Left lobe of liver (tissue), 2 donors: ENCODE data around the gene MEI1. TPM values are rescaled to one million over a fixed set of nuclear protein-coding genes. Genes with fewer than 3 reads are reported as not detected.
"Not testable (repeated sequence)": the region's sequence is repeated elsewhere in the genome, so short reads cannot be mapped to it uniquely, and the experiment has no call there.

Source experiments
- ATAC-seq: fragments of 200-7000 bp; cut with Tn5 transposase; one replicate; pipeline ENCODE4 v1.9.1; 2020; ENCODE audit warnings: mild to moderate bottlenecking, moderate library complexity
- DNase-seq: peaks from one replicate; pipeline ENCODE4 v3.0.0-alpha.2; 2020; ENCODE audit warnings: low spot score
- total RNA-seq: library from RNA; stranded (reverse); gene quantifications from one replicate; pipeline ENCODE4 v1.2.1, GENCODE V29; 2021
- donor health status: DM: no; HTN: no; CAD: no; lungs with moderate emphysema.
- donor health status: DM: no; HTN: yes; CAD: no.

MEI1 gene
- total RNA-seq, 1 donor from 2014 or later, result 0.53 TPM

DNA sequence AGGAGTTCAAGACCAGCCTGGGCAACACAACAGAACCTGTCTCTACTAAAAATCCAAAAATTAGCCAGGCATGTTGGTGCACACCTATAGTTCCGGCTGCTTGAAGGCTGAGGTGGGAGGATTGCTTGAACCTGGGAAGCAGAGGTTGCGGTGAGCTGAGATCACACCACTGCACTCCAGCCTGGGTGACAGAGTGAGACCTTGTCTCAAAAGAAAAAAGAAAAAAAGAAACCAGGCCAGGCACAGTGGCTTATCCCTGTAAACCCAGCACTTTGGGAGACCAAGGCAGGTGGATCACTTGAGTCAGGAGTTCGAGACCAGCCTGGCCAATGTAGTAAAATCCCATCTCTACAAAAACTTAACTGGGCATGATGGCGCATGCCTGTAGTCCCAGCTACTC is 33.9 kb downstream of the MEI1 start:
- ATAC-seq, DNase-seq: not testable (repeated sequence)

GRCh38 chr22:41739576-41739975 is 40.3 kb downstream of the MEI1 start:
- DNase-seq (no peak), ATAC-seq (no peak)

DNA sequence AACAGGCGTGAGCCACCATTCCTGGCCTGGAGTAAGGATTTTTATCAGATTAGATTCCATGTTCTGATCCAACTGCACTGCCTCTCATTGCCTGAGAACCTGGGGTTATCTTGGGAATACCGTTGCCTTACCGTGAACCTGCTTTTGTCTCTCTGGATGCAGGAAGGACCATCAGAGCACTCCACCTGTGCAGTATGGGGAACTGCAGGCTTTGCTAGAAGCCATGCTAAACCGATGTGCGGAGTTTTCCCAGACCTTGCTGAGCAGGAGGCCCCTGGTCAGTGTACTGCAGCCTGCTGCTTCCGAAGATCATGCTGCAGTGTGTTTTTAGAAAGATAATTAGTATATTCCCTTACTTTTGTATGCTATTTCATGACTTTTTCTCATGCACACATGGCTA is 43.6 kb downstream of the MEI1 start:
- ATAC-seq, result no peak
- no peak for DNase-seq

GRCh38 chr22:41745968-41746367 is 46.7 kb downstream of the MEI1 start:
- ATAC-seq, result no peak

DNA sequence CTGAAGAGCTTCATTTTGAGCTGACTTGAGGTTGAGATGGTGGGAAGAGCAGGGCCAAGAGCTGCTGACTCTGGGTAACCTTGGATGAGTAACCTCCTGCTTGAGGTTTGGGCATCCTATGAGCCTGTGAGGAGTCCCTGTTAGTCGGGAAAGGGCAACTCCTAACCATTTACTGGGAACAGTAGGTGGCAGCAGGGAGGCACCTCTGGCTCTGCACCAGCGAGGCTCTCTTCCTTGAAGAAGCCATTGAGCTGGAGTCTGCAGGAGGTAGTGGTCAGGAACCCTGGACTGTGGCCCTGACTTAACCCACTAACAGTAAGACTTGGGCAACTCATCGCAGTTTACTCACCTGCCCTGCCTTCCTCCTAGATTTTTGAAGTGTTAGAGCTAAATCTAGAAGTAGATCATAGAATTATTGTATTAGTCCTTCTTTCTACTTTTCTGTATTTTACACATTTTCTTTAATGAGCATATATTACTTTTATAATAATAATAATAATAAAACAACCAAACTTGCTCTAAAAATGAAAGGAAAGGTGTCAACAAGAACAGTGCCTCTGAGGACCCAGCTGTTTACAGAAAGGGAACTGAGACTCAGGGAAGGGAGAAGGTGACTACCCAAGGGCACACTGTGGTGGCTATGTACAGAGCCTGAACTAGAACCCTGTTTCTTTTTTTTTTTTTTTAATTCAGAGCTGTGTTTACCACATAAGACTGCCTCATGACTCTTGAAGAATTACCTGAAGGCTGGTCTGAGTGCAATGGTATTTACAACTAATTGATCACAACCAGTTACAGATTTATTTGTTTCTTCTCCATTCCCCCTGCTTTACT is 47.5 kb downstream of the MEI1 start:
- peak; percentile 67 for DNase-seq
- peak; percentile 99 for ATAC-seq

More at GRCh38 chr22:41745968-41746367, 46.7 kb downstream of the MEI1 start:
- no peak for DNase-seq

DNA sequence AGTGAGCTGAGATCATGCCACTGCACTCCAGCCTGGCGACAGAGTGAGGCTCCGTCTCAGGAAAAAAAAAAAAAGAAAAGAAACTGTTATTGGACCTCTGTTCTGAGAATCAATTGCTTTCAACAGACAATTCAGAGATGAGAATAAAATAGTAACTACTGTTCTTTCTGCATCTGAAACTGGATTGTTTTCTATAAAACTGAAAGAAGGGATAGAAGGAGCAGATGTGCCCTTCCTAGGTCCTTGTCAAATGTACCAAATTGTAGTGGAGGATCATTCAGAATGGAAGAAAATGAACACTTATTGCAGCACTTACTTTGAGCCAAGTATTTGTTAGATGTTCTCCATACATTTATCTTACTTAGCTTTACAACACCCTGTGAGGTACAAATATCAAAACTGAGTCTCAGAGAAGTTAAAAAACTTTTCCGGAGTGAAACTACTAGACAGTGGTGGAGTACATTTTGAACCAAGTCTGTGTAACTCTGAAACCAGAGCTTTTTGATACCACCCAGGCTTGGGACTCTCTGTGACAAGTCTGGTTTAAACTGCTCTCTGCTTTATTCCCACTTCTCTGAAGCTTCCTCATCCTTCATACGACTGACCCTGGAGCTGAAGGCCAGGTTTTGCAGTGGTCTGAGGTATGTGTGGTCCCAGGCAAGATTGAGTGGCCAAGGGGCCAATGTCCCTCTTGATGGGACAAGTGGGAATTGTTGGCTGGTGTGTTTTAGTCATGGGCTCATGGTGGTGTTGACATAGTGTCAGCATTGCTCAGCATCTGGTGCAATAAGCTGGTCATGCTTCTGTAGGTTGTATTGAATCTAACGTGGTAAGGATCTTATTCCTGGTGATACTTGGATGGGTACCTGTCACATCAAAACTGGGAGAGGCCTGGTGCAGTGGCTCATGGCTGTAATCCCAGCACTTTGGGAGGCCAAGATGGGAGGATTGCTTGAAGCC is 53.0 kb downstream of the MEI1 start:
- no peak for DNase-seq
- ATAC-seq, result no peak

DNA sequence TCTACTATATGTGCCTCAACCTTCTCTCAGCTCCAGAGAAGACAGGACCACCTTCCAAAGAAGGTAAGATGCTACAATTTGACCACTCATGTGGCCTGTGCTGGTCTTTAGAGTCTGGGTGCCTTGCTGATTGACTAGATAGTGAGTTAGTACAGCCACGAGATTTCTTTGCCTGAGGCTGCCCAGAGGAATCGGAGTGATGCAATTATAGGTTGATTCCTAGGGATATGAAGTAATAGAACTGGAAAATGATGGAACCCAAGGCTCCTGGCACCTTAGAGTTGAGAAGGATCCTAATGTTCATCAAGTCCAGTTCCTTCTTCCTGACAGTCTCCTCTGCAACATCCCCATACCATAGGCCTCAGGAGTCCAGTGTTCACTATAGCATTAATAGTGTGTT is 54.7 kb downstream of the MEI1 start:
- DNase-seq, result no peak

DNA sequence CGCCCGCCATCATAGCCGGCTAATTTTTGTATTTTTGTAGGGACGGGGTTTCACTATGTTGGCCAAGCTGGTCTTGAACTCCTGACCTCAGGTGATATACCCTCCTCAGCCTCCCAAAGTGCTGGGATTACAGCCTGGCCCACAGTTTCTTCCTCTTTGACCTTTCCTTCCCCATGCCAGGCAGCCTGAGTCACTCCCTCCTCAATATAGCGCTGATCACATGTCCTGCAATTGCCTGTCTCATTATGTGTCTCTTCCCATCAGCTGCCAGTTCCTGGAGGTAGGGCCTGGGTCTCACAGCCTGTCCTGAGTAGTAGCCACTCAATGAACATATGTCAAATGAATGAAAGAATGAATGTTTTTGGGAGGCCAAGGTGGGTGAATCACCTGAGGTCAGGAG is 58.2 kb downstream of the MEI1 start:
- DNase-seq (no peak), ATAC-seq (no peak)

More for the DNA sequence above, 54.7 kb downstream of the MEI1 start:
- ATAC-seq, result no peak

GRCh38 chr22:41758231-41758630 is 58.9 kb downstream of the MEI1 start:
- ATAC-seq, result no peak
- no peak for DNase-seq

GRCh38 chr22:41762980-41763779 is 63.9 kb downstream of the MEI1 start:
- ATAC-seq, result no peak

GRCh38 chr22:41766476-41766875 is 67.2 kb downstream of the MEI1 start:
- DNase-seq, result no peak
- no peak for ATAC-seq

More at GRCh38 chr22:41762980-41763779, 63.9 kb downstream of the MEI1 start:
- DNase-seq, result no peak

GRCh38 chr22:41768430-41768829 is 69.1 kb downstream of the MEI1 start:
- no peak for DNase-seq

GRCh38 chr22:41770715-41771468 is 71.6 kb downstream of the MEI1 start:
- ATAC-seq (no peak), DNase-seq (no peak)

More at GRCh38 chr22:41768430-41768829, 69.1 kb downstream of the MEI1 start:
- ATAC-seq, result no peak

GRCh38 chr22:41772198-41772597 is 72.9 kb downstream of the MEI1 start:
- ATAC-seq, result no peak

DNA sequence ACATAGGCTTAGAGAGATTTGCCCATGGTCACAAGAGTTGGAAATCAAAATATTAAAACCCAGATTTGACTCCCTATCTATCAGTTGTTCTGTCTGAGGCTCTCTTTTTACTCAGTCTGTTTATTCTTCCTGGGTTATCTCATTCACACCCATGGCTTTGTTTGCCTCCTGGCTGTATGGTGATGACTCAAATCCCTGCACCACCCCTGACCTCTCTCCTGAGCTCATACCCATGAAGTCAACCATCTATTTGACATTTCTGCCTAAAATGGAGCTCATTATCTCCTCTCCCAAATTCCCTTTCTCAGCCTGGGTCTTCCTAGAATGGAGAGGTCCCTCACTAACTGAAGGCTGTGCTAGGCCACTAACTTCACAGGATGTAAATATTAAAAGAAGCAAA is 73.3 kb downstream of the MEI1 start:
- no peak for ATAC-seq
- no peak for DNase-seq

More at GRCh38 chr22:41772198-41772597, 72.9 kb downstream of the MEI1 start:
- no peak for DNase-seq

- no peak for DNase-seq
- no peak for ATAC-seq
These were observed 76.0 kb downstream of the MEI1 start for GRCh38 chr22:41775338-41775737.

GRCh38 chr22:41775976-41776375 is 76.7 kb downstream of the MEI1 start:
- DNase-seq (no peak), ATAC-seq (no peak)

- ATAC-seq (no peak), DNase-seq (no peak)
These were observed 77.1 kb downstream of the MEI1 start for GRCh38 chr22:41776381-41776780.

DNA sequence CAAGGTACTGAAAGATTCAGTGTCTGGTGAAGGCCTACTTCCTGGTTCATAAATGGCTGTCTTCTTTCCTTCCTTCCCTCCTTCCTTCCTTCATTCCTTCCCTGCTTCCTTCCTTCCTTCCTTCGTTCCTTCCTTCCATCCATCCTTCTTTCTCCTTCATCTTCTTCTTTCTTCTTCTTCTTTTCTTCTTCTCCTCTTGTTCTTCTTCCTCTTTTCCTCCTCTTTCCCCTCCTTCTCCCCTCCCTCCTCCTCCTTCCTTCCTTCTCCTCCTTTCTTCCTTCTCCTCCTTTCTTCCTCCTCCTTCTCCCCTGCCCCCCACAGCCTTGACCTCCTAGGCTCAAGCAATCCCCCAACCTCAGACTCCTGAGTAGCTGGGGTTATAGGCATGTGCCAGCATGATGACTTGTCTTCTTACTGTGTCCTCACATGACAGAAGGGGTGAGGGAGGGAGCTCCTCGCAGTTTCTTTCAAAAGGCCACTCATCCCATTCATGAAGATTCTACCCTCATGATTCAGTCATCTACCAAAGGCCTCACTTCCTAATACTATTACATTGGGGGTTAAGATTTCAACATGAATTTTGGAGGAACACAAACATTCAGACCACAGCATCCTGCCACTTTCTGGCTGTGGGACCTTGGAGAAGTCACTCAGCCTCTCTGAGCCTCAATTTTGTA is 78.6 kb downstream of the MEI1 start:
- ATAC-seq, result no peak
- no peak for DNase-seq
